GM12864 (cell line): ENCODE measurements around the gene AFF3.

Source experiments
- DNase-seq: peaks from one replicate; pipeline ENCODE4 v3.0.0-alpha.2; 2011; ENCODE audit warnings: low read depth
- H3K4me3 ChIP-seq: 2 replicates; pipeline ENCODE4 v1.5.1; 2011; ENCODE audit warnings: mild to moderate bottlenecking, low read depth, low read length, control low read depth
- TF ChIP-seq, protein P1 (sequence below): IDR thresholded peaks from 2 replicates; pipeline ENCODE4 v1.5.1; 2011; ENCODE audit warnings: low read depth, mild to moderate bottlenecking, moderate library complexity, low read length, control low read depth, inconsistent platforms; ENCODE audit errors: missing control alignments

Gene AFF3

GRCh38 chr2:99865818-99866676 is 276.3 kb downstream of the AFF3 start:
- TF ChIP-seq, protein P1, sequence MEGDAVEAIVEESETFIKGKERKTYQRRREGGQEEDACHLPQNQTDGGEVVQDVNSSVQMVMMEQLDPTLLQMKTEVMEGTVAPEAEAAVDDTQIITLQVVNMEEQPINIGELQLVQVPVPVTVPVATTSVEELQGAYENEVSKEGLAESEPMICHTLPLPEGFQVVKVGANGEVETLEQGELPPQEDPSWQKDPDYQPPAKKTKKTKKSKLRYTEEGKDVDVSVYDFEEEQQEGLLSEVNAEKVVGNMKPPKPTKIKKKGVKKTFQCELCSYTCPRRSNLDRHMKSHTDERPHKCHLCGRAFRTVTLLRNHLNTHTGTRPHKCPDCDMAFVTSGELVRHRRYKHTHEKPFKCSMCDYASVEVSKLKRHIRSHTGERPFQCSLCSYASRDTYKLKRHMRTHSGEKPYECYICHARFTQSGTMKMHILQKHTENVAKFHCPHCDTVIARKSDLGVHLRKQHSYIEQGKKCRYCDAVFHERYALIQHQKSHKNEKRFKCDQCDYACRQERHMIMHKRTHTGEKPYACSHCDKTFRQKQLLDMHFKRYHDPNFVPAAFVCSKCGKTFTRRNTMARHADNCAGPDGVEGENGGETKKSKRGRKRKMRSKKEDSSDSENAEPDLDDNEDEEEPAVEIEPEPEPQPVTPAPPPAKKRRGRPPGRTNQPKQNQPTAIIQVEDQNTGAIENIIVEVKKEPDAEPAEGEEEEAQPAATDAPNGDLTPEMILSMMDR: no peak
- no peak for DNase-seq
- H3K4me3 ChIP-seq: no peak overlapping the region

GRCh38 chr2:99864561-99865553 is 277.5 kb downstream of the AFF3 start:
- DNase-seq: no peak
- TF ChIP-seq, protein P1: no peak
- H3K4me3 ChIP-seq: no peak overlapping the region

GRCh38 chr2:99863903-99864270 is 278.5 kb downstream of the AFF3 start:
- no peak for DNase-seq
- TF ChIP-seq, protein P1: no peak

DNA sequence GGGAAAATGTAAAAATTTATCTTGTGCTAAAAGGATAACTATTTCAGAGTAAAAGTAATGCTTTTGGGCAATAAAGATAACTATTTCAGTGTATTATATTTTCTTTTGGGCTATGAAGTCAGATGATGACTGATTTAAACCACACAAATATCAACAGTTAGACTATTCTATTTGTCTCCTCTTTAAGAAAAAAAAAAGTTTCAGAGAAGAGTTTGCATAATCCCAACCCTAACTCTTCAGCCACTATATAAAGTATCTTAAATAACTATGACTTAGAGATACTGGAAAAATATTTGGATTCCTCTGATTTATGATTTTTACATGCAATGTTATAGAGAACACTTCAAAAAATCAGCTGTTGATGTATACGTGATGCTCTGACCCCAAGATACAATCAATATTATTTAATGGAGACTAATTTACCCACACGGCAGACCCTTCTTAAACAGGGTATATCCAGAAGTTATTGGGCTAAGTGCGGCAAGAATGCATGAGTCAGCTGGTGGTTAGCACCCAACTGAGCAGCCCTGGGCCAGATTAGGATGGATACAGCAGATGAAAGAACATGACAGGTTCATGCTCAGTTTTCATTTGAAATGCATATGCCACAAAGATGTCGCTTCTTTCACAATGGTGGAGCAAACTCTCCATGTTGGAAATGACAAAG is 279.0 kb downstream of the AFF3 start:
- no peak for DNase-seq
- TF ChIP-seq, protein P1: no peak
- H3K4me3 ChIP-seq: no peak overlapping the region

More at GRCh38 chr2:99863903-99864270, 278.5 kb downstream of the AFF3 start:
- H3K4me3 ChIP-seq: no peak overlapping the region

DNA sequence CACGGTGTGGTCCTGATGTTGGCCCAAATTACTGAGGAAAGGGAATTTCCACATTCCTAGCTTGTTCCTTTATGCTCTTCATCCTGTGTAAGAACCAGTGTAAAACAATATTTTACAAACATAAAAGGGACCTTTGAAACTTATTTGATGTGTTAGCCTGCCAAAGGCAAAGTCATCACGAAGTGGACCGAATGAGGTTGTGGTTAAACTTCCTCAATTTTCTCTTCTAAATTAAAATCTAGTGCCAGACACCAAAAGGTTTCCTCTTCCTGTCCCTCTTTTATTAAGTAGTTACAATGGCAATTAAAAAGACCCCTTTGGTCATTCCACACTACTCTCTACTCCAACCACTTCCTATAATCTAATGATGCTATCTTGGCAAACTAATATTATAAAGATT is 279.8 kb downstream of the AFF3 start:
- no peak for DNase-seq
- H3K4me3 ChIP-seq: no peak overlapping the region
- TF ChIP-seq, protein P1: no peak

DNA sequence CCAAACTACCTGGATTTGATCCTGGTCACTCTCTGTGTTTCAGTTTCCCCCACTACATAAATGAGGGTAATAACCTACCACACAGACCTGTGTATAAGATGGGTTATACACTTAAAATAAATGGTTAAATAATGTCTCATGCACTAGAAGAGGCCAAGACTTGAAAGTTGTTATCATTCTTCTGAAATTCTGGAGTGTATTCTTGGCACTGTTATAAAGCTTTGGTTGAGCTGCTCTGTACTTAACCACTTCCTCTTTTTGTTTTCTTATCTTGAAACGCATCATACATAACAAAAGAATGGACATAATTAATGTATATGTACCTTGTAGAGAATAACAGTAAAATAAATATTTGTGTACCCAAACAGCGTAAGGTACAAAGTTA is 281.0 kb downstream of the AFF3 start:
- TF ChIP-seq, protein P1: no peak
- no peak for DNase-seq
- no peak overlapping the region for H3K4me3 ChIP-seq
